Stromal cell of bone marrow (primary cell): ENCODE data around the gene C4orf50.
"Not testable (repeated sequence)": the region's sequence is repeated elsewhere in the genome, so short reads cannot be mapped to it uniquely, and the experiment has no call there.

Experiments used
- DNase-seq: peaks from one replicate; pipeline ENCODE4 v3.0.0-alpha.2; 2012; ENCODE audit warnings: low read depth

The C4orf50 gene

DNA sequence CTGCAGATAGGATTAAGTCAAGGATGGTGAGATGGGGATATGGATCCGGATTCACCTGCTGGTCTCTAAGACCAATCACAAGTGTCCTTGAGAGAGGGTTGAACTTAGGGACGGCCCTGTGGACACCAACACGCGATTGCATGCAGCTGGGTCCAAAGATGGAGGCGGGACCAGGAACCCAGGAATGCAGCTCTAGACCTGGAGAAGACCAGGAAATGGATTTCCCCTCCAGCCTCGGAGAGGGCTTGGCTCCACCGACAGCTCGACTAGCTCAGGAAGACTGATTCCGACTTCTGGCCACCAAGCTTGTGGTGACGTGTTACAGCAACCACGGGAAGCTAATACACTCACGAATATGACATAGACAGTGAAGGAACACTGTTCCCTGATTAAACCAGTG lies 4.7 kb downstream of the C4orf50 start:
- no peak for DNase-seq

DNA sequence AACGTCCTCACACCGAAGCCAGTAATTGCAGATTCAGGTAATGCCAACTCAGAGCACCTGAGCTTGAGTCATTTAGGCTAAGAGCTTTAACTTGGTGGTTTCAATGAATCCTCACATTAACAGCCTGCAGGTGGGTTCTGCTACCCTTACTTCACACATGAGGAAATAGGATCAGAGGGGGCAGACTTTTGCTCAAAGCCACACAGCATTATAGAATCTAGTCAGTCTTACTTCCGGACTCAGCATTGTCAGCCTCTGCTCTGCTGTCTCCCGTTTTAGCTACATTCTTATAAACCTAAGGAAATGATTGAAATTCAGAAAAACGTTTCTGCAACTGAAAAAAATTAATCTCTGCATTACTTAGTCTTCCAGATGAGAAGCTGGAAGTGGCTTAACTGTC lies 6.0 kb downstream of the C4orf50 start:
- DNase-seq: no peak

DNA sequence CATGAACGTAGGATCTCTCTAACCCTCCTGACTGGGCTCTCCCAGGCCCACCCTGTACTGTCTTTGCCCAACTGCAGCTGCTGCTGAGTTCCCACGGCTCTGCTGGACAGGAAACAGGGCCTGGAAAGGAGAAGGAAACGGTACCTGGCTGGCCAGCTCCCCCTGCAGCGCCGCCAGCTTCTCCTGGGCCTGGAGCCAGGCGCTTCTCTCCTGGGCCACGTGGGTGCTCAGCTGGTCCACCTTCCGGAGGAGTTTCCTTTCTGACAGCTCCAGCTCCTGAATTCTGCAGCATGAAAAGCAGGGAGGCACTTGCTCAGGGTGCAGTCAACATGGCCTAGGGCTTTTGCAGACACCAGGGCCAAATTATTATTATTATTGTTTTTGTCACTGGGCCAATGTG lies 6.5 kb downstream of the C4orf50 start:
- DNase-seq: no peak

DNA sequence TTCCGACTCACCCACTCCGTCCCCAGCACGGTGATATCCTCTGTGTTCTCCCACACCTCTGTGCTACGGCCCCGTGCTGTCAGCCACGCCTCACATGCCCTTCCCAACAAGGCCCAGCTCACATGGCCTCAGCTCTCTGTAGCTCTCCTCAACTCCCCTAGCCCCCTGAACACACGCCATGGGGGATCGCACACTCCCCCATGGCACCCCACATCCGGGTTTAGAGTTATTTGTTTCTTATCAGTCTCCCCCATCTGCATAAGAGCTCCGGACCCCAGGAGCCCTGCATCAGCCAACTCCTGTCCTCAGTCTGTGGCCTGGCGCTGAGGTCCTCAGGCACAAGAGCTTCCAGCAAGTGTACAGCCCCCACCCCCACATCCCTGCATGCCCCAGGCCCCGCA lies 7.0 kb downstream of the C4orf50 start:
- DNase-seq: no peak

DNA sequence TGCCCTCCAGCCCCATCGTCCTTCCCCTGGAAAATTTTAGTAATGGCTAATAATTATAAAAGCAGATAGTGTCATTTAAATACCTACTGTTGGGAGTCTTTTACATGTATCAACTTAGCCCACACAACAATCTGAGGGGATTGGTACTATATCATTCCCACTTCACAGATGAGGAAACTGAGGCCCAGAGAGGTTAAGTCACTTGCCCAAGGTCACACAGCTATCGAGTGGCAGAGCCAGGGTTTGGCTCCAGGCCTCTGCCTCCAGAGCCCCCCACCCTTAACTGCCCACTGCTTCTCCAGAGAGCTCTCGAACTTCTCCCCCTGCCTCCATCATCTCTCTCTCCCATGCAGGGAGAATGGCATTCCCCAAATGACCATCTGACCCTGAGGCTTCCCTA lies 7.4 kb downstream of the C4orf50 start:
- DNase-seq: no peak

DNA sequence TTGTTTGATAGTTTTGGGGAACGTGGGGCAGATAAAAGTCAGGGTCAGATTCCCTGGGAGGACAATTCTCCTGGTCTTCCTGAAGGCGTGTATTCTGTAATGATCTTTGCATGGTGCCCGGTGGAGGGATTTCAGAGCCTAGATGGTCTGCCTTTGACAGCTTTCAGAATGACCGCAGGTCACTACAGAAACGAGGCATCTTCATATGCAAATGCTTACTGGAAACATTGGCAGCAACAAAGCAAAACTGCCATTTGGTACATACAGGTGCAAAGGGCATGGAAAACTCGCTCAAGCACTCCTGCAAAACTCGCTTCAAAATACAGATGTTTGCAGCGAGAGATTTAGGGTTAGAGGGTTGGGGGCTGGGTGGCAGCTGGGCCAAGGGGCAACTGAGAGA lies 8.8 kb downstream of the C4orf50 start:
- no peak for DNase-seq

DNA sequence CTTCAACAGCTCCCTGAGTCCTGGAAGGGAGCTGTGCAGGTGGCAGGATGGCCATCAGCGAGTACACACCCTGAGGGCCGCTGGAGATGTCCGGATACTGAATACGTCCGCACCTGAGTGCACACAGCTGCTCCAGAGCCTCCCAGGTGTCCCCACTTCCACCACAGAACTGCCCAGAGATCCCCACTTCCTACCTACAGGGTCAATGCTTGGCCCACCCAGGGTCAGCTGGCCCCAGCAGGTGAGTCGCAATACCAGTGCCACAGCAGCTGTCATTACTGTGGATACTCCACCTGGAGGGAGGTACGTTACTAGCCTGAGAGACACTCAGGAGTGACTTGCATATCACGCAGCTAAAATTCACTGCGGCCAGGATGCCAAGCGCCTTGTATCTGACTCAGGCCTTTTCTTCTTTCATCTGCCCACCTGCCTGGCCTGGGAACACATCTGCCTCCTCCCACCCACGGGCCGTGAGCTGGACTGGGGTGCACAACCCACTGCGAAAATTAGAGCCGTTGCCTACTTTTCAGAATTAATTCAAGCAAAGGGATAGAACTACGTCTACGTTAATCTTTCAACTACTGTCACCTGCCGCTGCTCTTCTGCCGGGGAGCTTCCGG lies 9.4 kb downstream of the C4orf50 start:
- no peak for DNase-seq

DNA sequence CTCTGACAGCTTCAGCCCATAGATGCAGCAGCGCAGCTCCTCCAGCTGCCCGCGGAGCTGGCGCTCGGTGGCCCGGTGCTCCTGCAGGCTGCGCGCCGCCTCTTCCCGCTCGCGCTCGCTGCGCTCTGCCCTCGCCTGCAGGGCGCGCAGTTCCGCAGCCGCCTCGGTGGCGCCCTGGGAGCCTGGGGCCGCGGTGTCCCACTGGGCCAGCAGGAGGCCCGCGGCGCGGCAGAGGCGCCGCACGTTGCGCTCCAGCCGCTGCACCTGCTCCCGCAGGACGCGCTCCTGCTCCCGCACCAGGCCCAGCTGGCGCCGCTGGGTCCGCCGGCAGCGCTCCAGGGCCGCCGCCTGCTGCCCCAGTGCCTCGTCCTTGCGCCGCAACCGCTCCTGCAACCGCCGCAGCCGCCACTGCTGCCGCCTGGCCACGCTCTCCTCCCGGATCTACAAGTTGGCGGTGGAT lies 10.1 kb downstream of the C4orf50 start:
- no peak for DNase-seq

DNA sequence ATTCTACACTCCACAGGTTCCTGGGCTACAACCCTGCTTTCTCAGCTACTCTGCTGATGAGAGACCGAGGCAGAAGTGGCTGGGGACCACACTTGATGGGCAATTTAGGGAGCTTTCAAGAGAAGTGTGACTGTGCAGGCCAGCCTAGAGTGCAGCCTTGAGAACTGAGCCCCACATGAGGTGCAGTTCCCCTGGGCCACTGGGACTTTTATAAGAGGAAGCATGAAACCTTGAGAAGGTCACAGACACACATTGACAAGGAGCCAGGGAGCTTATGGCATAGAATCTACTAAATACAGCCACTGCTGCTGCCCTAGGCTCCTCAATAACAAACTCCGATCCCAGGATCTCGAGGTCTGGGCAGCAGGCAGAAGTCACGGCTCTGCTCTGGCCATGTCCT lies 13.1 kb downstream of the C4orf50 start:
- no peak for DNase-seq

DNA sequence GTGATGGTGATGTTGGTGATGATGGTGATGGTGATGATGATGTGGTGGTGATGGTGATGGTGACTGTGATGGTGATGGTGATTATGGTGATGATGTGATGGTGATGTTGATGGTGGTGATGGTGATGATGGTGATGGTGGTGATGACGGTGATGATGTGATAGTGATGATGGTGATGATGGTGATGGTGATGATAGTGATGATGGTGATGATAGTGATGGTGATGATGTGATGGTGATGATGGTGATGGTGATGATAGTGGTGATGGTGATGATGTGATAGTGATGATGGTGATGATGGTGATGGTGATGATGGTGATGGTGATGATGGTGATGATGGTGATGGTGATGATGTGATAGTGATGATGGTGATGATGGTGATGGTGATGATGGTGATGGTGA lies 14.7 kb downstream of the C4orf50 start:
- DNase-seq: not testable (repeated sequence)

DNA sequence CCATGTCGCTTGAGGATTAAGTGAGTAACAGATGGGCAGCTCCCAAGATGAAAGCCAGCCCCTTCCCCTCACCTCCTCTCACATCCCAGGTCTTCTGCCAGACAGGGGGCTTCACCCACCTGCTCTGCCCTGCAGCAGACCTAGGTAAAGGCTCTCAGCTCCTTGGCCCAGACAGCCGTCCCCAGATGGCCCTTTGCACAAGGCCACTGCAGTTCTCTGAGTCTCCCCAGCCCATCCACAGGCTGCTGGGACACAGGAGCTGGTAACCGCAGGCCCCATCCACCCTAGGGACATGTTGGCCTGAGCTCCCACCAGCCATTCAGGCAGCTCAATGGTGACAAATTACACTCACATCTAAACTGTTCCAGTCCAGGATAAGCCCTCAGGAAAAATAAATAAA lies 15.3 kb downstream of the C4orf50 start:
- no peak for DNase-seq

DNA sequence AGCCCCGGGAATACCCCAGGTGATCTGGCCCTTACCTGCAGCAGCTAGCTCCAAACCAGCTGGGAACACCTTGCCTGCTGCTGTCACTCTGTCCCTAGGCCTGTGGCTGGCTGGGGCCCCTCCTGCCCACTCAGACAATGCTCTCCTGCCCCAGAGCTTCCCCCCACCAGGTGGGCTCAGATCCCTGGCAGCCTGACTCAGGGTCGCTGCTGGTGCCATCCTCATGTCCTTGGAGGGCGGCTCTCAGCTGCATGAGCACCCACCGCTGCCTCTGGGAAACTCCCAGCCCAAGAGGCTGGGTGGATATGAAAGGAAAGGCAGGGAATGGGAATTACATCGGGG lies 15.8 kb downstream of the C4orf50 start:
- no peak for DNase-seq

DNA sequence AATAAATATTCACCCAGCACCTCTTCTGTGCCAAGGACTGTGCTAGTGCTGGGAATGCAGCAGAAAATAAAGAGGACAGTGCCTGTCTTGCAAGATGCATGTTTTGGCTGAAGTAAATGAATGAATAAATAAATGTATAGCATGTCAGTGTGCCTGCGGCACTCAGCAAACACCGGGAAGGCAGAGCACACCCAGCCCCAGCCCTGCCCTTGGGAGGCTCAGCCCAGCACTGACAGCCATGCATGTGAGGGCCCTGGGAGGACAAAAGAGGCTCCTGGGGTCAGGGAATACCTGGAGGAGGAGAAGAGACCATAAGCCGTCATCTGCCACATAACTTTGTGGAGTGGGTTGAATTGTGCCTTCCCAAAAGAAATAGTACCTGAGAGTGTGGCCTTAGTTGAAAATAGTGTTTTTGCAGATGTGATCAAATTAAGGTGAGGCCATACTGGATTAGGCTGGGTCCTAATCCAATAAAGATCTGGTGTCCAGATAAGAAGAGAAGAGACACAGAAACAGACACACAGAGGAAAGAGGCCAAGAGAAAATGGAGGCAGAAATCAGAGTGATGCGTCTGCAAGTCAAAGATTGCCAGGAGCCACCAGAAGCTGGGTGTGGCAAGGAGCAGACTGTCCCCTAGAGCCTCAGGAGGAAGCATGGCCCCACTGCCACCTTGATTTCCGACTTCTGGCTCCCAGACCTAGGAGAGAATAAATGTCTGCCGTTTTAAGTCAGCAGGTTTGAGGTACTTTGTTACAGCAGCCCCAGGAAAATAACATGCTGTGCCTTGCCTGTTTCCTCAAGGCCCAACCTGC lies 16.3 kb downstream of the C4orf50 start:
- no peak for DNase-seq

DNA sequence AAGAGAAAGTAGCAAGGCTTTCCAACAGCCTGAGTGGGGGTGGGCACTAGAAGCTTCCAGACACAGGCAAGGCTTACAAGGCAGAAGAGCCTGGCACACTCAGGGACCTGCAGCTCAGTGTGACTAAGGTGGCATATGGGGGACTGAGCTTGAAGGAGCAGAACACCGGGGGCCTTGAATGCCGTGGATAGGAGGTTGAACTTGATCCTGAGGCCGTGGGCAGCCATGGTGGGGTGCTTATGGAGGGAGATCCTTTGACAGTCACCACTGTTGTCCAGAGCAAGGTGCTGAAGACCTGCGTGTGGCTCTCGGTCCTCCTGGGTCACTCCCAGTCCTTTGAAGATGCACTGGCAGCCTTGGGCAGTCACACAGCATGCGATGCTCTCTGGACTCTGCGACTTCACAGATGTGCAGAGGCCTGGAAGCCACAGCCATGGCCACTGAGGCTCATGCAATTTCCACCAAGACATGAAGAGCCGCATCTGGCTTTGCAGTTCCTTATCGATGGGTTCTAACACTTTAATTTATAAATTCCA lies 18.3 kb downstream of the C4orf50 start:
- no peak for DNase-seq

DNA sequence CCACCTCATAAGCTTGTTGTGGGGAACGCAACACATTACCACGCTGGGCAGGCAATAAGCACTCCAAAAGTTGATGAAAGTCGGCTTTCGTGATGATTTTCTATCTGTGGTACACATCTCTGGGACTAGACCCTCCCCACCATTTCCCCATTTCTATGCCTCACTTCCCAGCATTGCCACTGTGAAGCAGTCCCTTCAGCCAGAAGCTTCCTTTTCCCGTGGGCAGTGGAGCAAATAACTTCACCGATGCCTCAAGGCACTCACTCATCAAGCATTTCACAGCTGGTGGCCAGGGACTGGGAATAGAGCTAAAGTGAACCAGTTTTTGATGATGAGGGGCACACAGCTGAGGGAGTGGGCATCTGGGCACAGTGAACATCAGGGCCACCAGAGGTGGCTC lies 18.9 kb downstream of the C4orf50 start:
- no peak for DNase-seq

DNA sequence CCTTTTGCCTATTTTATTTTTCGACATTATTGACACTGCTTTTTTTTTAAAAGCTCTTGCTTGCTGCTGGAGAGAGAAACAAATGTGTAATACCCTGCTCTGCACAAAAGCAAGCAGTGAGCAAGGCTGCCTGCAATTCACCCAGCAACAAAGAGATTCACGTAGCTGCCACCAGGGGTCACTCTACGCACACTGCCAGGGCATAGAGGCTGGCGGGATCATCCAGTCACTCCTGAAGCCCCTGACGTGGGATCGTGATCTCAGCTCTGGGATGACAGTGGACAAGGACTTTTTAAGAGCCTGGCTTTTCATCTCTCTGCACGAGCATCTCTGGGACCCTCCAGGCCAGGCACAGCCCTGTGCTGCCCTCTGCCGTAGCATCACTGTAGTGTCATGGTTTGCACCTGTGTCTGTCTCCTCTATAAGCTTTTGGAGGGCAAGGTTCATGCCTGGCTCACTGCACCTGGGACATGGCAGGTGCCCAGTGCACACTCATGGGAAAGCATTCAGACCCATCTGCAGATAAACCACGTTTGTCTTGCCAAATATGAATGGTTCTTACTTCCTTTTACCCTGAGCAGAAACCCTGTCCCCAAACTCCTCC lies 19.8 kb downstream of the C4orf50 start:
- peak; percentile 30 for DNase-seq

DNA sequence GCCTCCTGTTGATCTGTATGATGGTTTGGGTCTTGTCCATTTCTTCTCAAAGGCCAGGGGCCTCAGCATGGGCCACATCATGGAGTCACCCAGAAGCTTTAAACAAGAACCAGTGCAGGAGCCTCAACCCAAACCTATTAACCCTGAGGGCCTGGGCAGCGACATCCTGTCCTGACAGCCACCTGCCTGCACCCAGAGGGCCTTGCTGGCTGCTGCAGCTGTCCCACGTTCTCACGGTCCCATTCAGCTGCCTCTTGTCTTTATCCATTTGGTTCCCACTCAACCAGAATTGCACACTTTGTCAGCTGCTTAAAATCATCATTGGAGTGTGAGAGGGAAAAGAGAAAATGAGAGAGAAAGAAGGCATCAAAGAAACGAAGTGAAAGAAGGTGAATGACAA lies 21.6 kb downstream of the C4orf50 start:
- no peak for DNase-seq

DNA sequence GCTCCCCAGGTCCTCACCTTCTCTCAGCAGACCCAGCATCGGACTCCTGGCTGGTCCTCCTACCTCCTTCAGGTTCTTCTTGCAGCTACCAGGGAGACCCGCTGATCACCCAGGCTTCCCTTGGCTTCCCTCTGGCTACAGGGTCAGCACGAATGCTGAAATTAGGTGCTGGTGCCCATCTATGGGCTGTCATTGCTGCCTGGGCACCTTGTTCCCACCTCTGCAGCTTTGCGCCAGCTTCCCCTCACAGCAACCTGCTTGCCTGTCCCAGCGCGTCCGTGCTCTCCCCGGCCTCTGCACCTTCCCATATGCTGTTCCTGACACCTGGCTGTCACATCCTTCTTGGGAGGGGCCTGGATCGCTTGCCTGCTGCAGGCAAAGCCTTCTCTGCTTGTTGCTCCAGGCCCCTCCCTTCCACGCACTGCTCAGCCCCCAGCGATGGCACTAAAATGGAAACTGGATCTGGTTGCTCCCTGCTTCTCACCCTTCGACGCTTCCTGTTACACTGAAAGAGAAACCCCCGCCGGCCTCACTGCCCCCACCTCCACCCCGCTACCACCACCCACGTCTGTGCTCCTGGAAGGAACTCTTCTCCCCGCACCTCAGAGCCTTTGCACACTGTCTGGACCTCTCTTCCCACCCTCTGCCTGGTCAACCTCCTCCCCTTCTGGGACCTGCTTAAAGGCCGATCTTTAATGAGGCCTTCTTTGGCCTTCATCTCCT lies 22.2 kb downstream of the C4orf50 start:
- no peak for DNase-seq

DNA sequence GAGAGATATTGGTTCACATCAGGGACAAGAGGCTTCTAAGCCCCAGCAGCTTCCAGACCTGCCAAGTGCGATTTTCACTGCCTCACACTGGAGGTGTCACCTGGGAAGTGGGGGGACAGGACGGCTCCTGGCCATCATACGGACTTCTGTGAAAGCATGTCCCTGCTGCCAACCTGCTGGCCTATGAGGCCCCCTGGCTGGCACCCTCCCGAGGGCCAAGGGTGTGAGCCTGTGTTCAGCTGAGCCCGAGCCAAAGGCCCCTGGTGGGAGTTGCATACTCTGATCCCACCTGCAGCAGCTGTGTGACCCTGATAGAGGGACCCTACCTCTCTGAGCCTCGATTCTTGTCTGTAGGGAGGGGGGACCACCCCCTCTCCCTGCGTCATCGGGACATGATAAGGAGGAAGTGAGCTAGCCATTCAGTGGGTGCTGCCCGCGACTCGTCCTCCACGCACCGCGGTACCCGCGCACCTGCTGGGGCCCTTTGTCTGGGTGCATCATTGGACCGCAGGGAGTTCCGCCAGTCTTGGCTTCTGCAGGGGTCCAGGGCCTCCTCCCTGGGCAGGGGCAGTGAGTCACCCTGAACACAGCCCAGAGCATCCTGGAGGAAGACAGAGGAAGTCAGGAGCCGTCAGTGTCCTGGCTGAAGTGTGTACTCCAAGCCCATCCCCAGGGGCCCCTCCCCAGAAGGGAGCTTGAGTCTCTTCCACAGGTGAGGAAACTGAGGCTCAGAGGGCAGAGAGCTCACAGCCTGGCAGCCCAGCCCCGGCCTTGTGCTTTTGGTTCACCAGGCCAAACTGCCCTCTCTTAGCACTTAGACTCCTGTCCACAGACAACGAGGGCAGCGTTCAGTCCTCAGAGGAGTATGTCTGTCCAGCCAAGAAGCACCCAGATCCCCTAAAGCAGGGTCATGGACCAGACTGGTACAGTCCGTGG lies 24.1 kb downstream of the C4orf50 start:
- no peak for DNase-seq

DNA sequence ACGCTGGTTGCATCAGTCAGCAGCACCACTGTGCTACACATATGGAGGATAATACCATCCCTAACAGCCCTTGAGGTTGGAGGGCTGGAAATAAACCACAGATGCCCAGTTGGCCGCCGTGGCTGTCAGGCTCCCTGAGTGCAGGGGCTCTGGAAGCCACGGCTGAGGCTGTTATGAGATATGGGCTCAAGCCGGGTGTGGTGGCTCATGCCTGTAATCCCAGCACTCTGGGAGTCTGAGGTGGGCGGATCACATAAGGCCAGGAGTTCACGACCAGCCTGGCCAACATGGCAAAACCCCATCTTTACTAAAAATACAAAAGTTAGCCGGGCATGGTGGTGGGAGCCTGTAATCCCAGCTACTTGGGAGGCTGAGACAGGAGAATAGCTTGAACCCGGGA lies 24.9 kb downstream of the C4orf50 start:
- DNase-seq: not testable (repeated sequence)

DNA sequence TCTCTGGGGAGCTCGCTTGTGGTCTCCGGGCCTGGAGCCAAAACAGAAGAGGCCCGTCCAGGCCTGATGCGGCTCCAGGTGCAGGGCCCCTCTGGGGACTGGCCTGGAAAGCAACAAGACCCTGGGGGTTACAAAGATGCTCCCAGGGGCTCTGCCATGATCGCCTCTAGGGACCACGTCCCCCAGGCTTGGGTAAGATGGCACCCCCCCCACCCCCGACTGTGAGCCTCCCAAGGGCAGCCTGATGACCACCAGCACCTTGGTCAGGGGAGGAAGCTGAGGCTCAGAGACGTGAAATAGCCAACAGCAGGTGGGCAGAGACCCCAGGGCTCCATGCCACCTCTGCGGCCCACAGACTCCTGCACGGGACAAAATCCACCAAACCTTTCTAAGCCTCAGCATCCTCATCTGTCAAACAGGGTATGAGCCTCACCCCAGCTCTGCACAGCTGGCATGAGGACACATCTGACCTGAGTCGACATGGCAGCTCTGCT lies 25.4 kb downstream of the C4orf50 start:
- DNase-seq: no peak
